ENCODE measurements around the gene CTSA. TPM values are rescaled to one million over a fixed set of nuclear protein-coding genes. Genes with fewer than 3 reads are reported as not detected.

Gene CTSA
- total RNA-seq, 4 donors from 2014 or later, result 20.6 to 66.9 (median 32.5) TPM

GRCh38 chr20:45882469-45883099 is 8.6 kb upstream of the CTSA start:
- Histone ChIP-seq H3K36me3 (no peaks in the 10 kb centered on the region), H3K27ac (no peak overlapping the region), H3K4me3 (no peak overlapping the region), H3K27me3 (no peaks in the 10 kb centered on the region), H3K9me3 (no peaks in the 10 kb centered on the region), H3K4me1 (peaks cover 0 to 7% of the 10 kb centered on the region in 2 donors)
- TF ChIP-seq POLR2A (IDR thresholded peaks at IDR 0.05) (no peak), CTCF (IDR thresholded peaks at IDR 0.05) (no peak)
- intact Hi-C loops (cut with DNase I; ENCODE audit: low total_unique reads), result no loop called here
- no peak for DNase-seq

GRCh38 chr20:45883100-45883469 is 8.1 kb upstream of the CTSA start:
- no peaks in the 10 kb centered on the region for H3K36me3 ChIP-seq
- no peak for TF ChIP-seq CTCF (IDR thresholded peaks at IDR 0.05)
- TF ChIP-seq POLR2A (IDR thresholded peaks at IDR 0.05), result no peak
- H3K4me3 ChIP-seq, result no peak overlapping the region
- no peak overlapping the region for H3K27ac ChIP-seq
- peaks cover 0 to 7% of the 10 kb centered on the region in 2 donors for H3K4me1 ChIP-seq
- no peaks in the 10 kb centered on the region for H3K9me3 ChIP-seq
- intact Hi-C loops (cut with DNase I; ENCODE audit: low total_unique reads), result no loop called here
- no peak for DNase-seq
- H3K27me3 ChIP-seq, result no peaks in the 10 kb centered on the region

GRCh38 chr20:45886590-45887345 is 4.4 kb upstream of the CTSA start:
- no peak overlapping the region for H3K4me3 ChIP-seq
- no peaks in the 10 kb centered on the region for H3K36me3 ChIP-seq
- H3K4me1 ChIP-seq, result peaks cover 2 to 5% of the 10 kb centered on the region in 2 donors
- H3K27ac ChIP-seq, result no peak overlapping the region
- H3K9me3 ChIP-seq, result no peaks in the 10 kb centered on the region
- intact Hi-C loops (cut with DNase I; ENCODE audit: low total_unique reads), result no loop called here
- no peaks in the 10 kb centered on the region for H3K27me3 ChIP-seq
- TF ChIP-seq CTCF (IDR thresholded peaks at IDR 0.05), result no peak
- TF ChIP-seq POLR2A (IDR thresholded peaks at IDR 0.05), result no peak
- no peak for DNase-seq

- Histone ChIP-seq H3K36me3 (no peaks in the 10 kb centered on the region), H3K27ac (no peak within 1 kb of the TSS)
- TF ChIP-seq CTCF (IDR thresholded peaks at IDR 0.05) (no peak), POLR2A (IDR thresholded peaks at IDR 0.05) (no peak)
Measured at GRCh38 chr20:45887346-45887715, 3.8 kb upstream of the CTSA start, which contains the start of gene SPATA25. TSS of gene SPATA25 (minus strand) at chr20:45887622. CDS start at chr20:45887590, 32 bp downstream.

GRCh38 chr20:45888681-45889080 is 2.5 kb upstream of the CTSA start:
- Histone ChIP-seq H3K36me3 (no peaks in the 10 kb centered on the region), H3K9me3 (no peaks in the 10 kb centered on the region), H3K4me3 (no peak overlapping the region), H3K27ac (no peak overlapping the region), H3K4me1 (peaks cover 3 to 7% of the 10 kb centered on the region in 2 donors), H3K27me3 (no peaks in the 10 kb centered on the region)
- intact Hi-C loops (cut with DNase I; ENCODE audit: low total_unique reads), result no loop called here
- TF ChIP-seq CTCF (IDR thresholded peaks at IDR 0.05), result no peak
- TF ChIP-seq POLR2A (IDR thresholded peaks at IDR 0.05), result no peak
- DNase-seq, result no peak

More at GRCh38 chr20:45887346-45887715, 3.8 kb upstream of the CTSA start, which contains the start of gene SPATA25:
- Histone ChIP-seq H3K27me3 (no peaks in the 10 kb centered on the region), H3K9me3 (no peaks in the 10 kb centered on the region), H3K4me3 (no peak within 1 kb of the TSS), H3K4me1 (peaks cover 3 to 7% of the 10 kb centered on the region in 2 donors)
- DNase-seq, result no peak
- intact Hi-C loops (cut with DNase I; ENCODE audit: low total_unique reads), result no loop called here
